HK-2 (cell line): Measurements from ENCODE around the gene ANKRD55.

ENCODE experiments used
- DNase-seq: peaks from one replicate; pipeline ENCODE4 v3.0.0-alpha.2; 2018; ENCODE audit not compliant: unreplicated experiment

Gene ANKRD55

GRCh38 chr5:56078278-56079156, 154.6 kb downstream of the ANKRD55 start:
- no peak for DNase-seq

- no peak for DNase-seq
Observed at GRCh38 chr5:56077796-56078233, 155.3 kb downstream of the ANKRD55 start.

- no peak for DNase-seq
Observed at GRCh38 chr5:56076486-56076885, 156.6 kb downstream of the ANKRD55 start.

- DNase-seq = no peak
Observed at GRCh38 chr5:56075361-56075760, 157.8 kb downstream of the ANKRD55 start.

- DNase-seq = no peak
Observed at GRCh38 chr5:56072863-56073766, 160.0 kb downstream of the ANKRD55 start.

- no peak for DNase-seq
Observed at GRCh38 chr5:56071470-56071869, 161.7 kb downstream of the ANKRD55 start.

GRCh38 chr5:56070851-56071465, 162.2 kb downstream of the ANKRD55 start:
- no peak for DNase-seq

- no peak for DNase-seq
Observed at GRCh38 chr5:56069652-56070226, 163.4 kb downstream of the ANKRD55 start.

GRCh38 chr5:56066931-56067450, 166.1 kb downstream of the ANKRD55 start:
- DNase-seq = no peak

GRCh38 chr5:56064984-56065383, 168.1 kb downstream of the ANKRD55 start:
- DNase-seq = no peak

- peak; percentile 21 for DNase-seq
Observed at GRCh38 chr5:56060276-56061110, 172.6 kb downstream of the ANKRD55 start.

- DNase-seq = no peak
Observed at GRCh38 chr5:56059854-56060253, 173.3 kb downstream of the ANKRD55 start.

GRCh38 chr5:56056875-56057274, 176.3 kb downstream of the ANKRD55 start:
- DNase-seq = no peak

GRCh38 chr5:56055859-56056258, 177.3 kb downstream of the ANKRD55 start:
- DNase-seq = no peak

- no peak for DNase-seq
Observed at GRCh38 chr5:56055287-56055686, 177.8 kb downstream of the ANKRD55 start.

GRCh38 chr5:56054666-56055065, 178.5 kb downstream of the ANKRD55 start:
- no peak for DNase-seq

GRCh38 chr5:56053363-56053762, 179.8 kb downstream of the ANKRD55 start:
- no peak for DNase-seq

- no peak for DNase-seq
Observed at GRCh38 chr5:56052735-56053134, 180.4 kb downstream of the ANKRD55 start.

GRCh38 chr5:56050551-56051255, 182.4 kb downstream of the ANKRD55 start:
- no peak for DNase-seq
